ENCODE results near the gene GSE1. TPM values are rescaled to one million over a fixed set of nuclear protein-coding genes. Genes with fewer than 3 reads are reported as not detected.

Gene GSE1
- total RNA-seq, 1 experiment from 2014 or later = 38.4 TPM

DNA sequence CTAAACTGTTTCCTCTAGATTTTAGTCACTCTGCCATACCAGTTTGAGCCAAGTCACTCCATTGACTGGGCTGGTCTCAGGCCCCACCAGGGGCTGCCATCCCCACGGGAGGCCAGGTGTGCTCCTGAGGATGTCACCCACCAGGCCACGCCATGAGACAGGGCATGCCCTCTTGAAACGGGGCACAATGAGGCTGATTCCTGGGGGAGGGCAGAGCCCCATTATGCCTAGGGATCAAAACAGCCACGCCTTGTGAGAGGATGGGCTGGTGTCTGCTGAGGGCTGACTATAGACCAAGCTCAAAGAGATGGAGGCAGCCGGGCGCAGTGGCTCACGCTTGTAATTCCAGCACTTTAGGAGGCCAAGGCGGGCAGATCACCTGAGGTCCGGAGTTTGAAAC lies 54.1 kb downstream of the GSE1 start:
- Histone ChIP-seq H3F3A (ENCODE audit: low read length, unreplicated experiment) (no peaks in the 10 kb centered on the region), H3K4me1 (ENCODE audit: insufficient read depth, low read length) (no peaks in the 10 kb centered on the region), H3K4me2 (ENCODE audit: low read length) (no peak overlapping the region), H2AFZ (ENCODE audit: low read length) (no peak overlapping the region), H3K79me2 (ENCODE audit: low read length) (no peaks in the 10 kb centered on the region), H3K9me3 (ENCODE audit: low read length) (no peaks in the 10 kb centered on the region), H3K9ac (ENCODE audit: low read length) (no peak overlapping the region), H3K27me3 (ENCODE audit: low read length) (no peaks in the 10 kb centered on the region), H3K36me3 (ENCODE audit: low read depth, low read length) (peaks cover 27% of the 10 kb centered on the region), H3K27ac (ENCODE audit: low read length) (no peak overlapping the region), H3K4me3 (ENCODE audit: low read length) (no peak overlapping the region), H4K20me1 (ENCODE audit: low read length) (no peaks in the 10 kb centered on the region), H3K9me2 (replicated peaks; ENCODE audit: low read length) (no peaks in the 10 kb centered on the region)
- no peak for DNase-seq
- intact Hi-C loops (cut with micrococcal nuclease) = no loop called here
- POLR2A ChIA-PET (ENCODE audit: unreplicated experiment) = no interaction called here
- TF ChIP-seq, protein P1, sequence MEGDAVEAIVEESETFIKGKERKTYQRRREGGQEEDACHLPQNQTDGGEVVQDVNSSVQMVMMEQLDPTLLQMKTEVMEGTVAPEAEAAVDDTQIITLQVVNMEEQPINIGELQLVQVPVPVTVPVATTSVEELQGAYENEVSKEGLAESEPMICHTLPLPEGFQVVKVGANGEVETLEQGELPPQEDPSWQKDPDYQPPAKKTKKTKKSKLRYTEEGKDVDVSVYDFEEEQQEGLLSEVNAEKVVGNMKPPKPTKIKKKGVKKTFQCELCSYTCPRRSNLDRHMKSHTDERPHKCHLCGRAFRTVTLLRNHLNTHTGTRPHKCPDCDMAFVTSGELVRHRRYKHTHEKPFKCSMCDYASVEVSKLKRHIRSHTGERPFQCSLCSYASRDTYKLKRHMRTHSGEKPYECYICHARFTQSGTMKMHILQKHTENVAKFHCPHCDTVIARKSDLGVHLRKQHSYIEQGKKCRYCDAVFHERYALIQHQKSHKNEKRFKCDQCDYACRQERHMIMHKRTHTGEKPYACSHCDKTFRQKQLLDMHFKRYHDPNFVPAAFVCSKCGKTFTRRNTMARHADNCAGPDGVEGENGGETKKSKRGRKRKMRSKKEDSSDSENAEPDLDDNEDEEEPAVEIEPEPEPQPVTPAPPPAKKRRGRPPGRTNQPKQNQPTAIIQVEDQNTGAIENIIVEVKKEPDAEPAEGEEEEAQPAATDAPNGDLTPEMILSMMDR (conservative IDR thresholded peaks at IDR 0.05; ENCODE audit: low read depth, low read length) = no peak
- TF ChIP-seq EZH2phosphoT487 (IDR thresholded peaks at IDR 0.05; ENCODE audit: borderline replicate concordance, low read length) (no peak), EZH2 (IDR thresholded peaks at IDR 0.05; ENCODE audit: low read length, unreplicated experiment) (no peak)
- CTCF ChIA-PET = no interaction called here
- ATAC-seq = no peak
- no TSS peak for BruUV-seq (replicated peaks)

DNA sequence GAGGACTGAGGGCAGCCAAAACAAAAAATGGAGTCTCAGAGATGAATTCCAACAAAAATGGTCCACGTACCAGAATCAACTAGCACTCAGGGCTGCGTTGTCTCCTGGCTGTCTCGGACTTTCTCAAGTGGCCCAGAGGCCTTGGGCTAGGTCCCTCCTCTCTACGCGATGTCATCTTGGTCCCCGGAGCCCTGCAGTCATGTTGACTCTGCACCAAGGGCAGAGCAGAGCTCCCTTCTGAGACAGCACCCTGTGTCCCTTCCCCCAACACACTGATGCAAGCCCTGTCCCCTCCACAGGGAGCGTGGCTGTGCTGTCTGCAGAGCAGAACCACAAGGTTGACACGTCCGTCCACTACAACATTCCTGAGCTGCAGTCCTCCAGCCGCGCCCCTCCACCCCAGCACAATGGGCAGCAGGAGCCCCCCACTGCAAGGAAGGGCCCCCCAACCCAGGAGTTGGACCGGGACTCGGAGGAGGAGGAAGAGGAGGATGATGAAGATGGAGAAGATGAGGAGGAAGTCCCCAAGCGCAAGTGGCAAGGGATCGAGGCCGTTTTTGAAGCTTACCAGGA lies 54.8 kb downstream of the GSE1 start:
- H3F3A ChIP-seq (ENCODE audit: low read length, unreplicated experiment) = no peaks in the 10 kb centered on the region
- no peaks in the 10 kb centered on the region for H4K20me1 ChIP-seq (ENCODE audit: low read length)
- no TSS peak for BruUV-seq (replicated peaks)
- no peaks in the 10 kb centered on the region for H3K4me1 ChIP-seq (ENCODE audit: insufficient read depth, low read length)
- no peak overlapping the region for H3K4me2 ChIP-seq (ENCODE audit: low read length)
- no peak overlapping the region for H3K9ac ChIP-seq (ENCODE audit: low read length)
- H3K27ac ChIP-seq (ENCODE audit: low read length) = no peak overlapping the region
- H3K9me3 ChIP-seq (ENCODE audit: low read length) = no peaks in the 10 kb centered on the region
- ChIA-PET POLR2A (ENCODE audit: unreplicated experiment) (no interaction called here), CTCF (no interaction called here)
- no peaks in the 10 kb centered on the region for H3K9me2 ChIP-seq (replicated peaks; ENCODE audit: low read length)
- H2AFZ ChIP-seq (ENCODE audit: low read length) = no peak overlapping the region
- H3K27me3 ChIP-seq (ENCODE audit: low read length) = no peaks in the 10 kb centered on the region
- DNase-seq = no peak
- H3K4me3 ChIP-seq (ENCODE audit: low read length) = no peak overlapping the region
- H3K36me3 ChIP-seq (ENCODE audit: low read depth, low read length) = peaks cover 24% of the 10 kb centered on the region
- no peak for ATAC-seq
- TF ChIP-seq, protein P1 (conservative IDR thresholded peaks at IDR 0.05; ENCODE audit: low read depth, low read length) = no peak
- TF ChIP-seq EZH2phosphoT487 (IDR thresholded peaks at IDR 0.05; ENCODE audit: borderline replicate concordance, low read length) (no peak), EZH2 (IDR thresholded peaks at IDR 0.05; ENCODE audit: low read length, unreplicated experiment) (no peak)
- no peaks in the 10 kb centered on the region for H3K79me2 ChIP-seq (ENCODE audit: low read length)
- intact Hi-C loops (cut with micrococcal nuclease) = no loop called here

DNA sequence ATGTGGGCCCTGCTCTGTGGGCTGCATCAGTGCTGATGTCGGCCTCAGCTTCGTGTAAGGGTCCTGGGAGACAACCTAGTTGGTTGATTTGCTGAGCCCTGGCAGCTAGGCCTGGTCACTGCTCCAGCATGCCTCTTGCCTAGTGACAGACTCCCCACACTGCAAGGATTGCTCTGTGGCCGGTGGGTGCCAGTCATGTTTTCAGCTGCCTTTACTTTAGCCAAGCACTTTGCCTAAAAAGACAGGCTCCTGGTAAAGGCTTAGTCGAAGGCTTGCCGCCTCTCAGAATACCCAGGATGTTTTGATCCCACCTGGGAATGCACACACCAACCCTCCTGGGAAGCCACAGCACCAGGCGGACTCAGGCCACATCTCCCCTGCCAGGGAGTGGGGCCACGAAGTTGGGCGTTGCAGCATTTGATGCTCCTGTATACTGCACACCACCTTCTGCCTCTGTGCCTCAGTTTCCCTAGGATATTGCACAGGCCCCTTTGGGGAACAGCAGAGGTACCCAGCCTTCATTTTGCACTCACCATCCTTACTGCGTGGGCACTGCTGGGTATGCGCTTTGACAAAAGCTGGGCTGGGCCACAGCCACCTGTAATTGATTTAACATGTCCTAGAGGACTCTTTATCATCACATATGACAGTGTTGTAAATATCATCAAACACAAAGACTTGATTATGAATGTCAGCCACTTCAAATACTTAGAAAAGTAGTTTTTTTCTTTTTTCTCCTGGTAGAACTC lies 55.7 kb downstream of the GSE1 start:
- Histone ChIP-seq H3K4me3 (ENCODE audit: low read length) (no peak overlapping the region), H3K9ac (ENCODE audit: low read length) (no peak overlapping the region), H4K20me1 (ENCODE audit: low read length) (no peaks in the 10 kb centered on the region), H3K4me1 (ENCODE audit: insufficient read depth, low read length) (no peaks in the 10 kb centered on the region), H2AFZ (ENCODE audit: low read length) (no peak overlapping the region), H3K27me3 (ENCODE audit: low read length) (no peaks in the 10 kb centered on the region), H3K9me3 (ENCODE audit: low read length) (no peaks in the 10 kb centered on the region), H3F3A (ENCODE audit: low read length, unreplicated experiment) (no peaks in the 10 kb centered on the region), H3K4me2 (ENCODE audit: low read length) (no peak overlapping the region), H3K36me3 (ENCODE audit: low read depth, low read length) (peaks cover 26% of the 10 kb centered on the region), H3K79me2 (ENCODE audit: low read length) (no peaks in the 10 kb centered on the region), H3K9me2 (replicated peaks; ENCODE audit: low read length) (no peaks in the 10 kb centered on the region), H3K27ac (ENCODE audit: low read length) (no peak overlapping the region)
- ChIA-PET POLR2A (ENCODE audit: unreplicated experiment) (no interaction called here), CTCF (no interaction called here)
- ATAC-seq (no peak), DNase-seq (no peak)
- TF ChIP-seq EZH2 (IDR thresholded peaks at IDR 0.05; ENCODE audit: low read length, unreplicated experiment) (no peak), EZH2phosphoT487 (IDR thresholded peaks at IDR 0.05; ENCODE audit: borderline replicate concordance, low read length) (no peak)
- TF ChIP-seq, protein P1 (conservative IDR thresholded peaks at IDR 0.05; ENCODE audit: low read depth, low read length) = no peak
- no TSS peak for BruUV-seq (replicated peaks)
- intact Hi-C loops (cut with micrococcal nuclease) = no loop called here

Measured in PC-3 (cell line).